ENCODE data around the gene CCDC197.

CCDC197 gene

DNA sequence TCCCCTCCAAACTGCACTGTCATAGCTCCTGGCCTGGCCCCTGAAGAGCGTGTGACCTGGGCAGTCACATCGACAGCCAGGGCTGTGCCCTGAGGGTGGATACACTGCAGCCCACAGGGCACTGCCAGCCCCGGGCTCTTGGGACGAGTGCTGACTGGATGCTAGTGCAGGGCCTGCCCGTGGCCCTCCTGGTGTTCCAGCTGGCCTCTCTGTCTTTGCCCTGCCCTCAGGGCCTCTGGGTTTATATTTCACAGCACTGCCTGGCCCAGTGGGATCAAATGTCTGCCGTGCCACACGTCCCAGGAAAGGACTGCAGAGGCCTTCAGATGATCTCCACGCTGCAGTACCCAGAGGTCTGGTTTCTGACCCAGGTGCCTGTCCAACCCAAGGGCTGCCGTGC is 10.1 kb upstream of the CCDC197 start:
- ChIA-PET POLR2A (no interaction called here), CTCF (interaction anchor here (4.9 to 5.2 kb wide), 2 partner anchors 13 to 47 kb away, joined by 27 read pairs; no protein-coding TSS in a partner anchor)
- H3K36me3 ChIP-seq (ENCODE audit: control insufficient read depth in 2 of 2, insufficient read depth in 1 of 2, low read length in 2 of 2), result no peaks in the 10 kb centered on the region
- H3K4me3 ChIP-seq (ENCODE audit: low read depth, low read length), result no peak overlapping the region
- H3K27ac ChIP-seq (ENCODE audit: extremely low read depth, low read depth, low read length), result no peak overlapping the region
- TF ChIP-seq ZNF544 (tag by site-specific recombination; IDR thresholded peaks at IDR 0.05) (no peak), ZIC2 (tag by site-specific recombination; IDR thresholded peaks at IDR 0.05) (0 out of 2 replicates have a peak, but pooled peaks have one; percentile 16)
- TF ChIP-seq, protein P1, sequence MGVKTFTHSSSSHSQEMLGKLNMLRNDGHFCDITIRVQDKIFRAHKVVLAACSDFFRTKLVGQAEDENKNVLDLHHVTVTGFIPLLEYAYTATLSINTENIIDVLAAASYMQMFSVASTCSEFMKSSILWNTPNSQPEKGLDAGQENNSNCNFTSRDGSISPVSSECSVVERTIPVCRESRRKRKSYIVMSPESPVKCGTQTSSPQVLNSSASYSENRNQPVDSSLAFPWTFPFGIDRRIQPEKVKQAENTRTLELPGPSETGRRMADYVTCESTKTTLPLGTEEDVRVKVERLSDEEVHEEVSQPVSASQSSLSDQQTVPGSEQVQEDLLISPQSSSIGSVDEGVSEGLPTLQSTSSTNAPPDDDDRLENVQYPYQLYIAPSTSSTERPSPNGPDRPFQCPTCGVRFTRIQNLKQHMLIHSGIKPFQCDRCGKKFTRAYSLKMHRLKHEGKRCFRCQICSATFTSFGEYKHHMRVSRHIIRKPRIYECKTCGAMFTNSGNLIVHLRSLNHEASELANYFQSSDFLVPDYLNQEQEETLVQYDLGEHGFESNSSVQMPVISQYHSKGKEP (tag by site-specific recombination; IDR thresholded peaks at IDR 0.05), result no peak
- no peaks in the 10 kb centered on the region for H3K9me3 ChIP-seq (ENCODE audit: control insufficient read depth, insufficient read depth, low read depth, low read length)
- no peaks in the 10 kb centered on the region for H3K4me1 ChIP-seq (ENCODE audit: control insufficient read depth, insufficient read depth, low read length)

DNA sequence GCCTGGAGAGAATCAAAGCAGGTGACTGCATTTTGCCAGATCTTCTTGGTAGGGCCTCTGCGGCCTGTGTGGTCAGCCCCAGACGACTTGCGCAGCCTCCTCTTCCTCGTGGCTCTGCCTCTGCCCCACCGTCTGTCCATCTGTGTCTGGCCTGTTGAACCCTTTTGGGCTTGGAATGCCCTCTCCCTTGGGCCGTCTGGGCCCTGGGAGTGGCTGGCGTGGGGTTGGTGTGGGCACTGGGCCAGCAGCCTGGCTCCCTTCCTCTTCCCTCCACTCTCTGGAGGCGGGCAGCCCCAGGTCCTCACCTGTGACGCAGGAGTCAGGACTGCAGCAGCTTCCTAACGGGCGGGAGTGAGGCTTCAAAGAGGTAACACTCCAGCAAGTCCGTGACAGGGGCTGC is 9.7 kb upstream of the CCDC197 start:
- Histone ChIP-seq H3K9me3 (ENCODE audit: control insufficient read depth, insufficient read depth, low read depth, low read length) (no peaks in the 10 kb centered on the region), H3K36me3 (ENCODE audit: control insufficient read depth in 2 of 2, insufficient read depth in 1 of 2, low read length in 2 of 2) (no peaks in the 10 kb centered on the region), H3K4me1 (ENCODE audit: control insufficient read depth, insufficient read depth, low read length) (no peaks in the 10 kb centered on the region), H3K4me3 (ENCODE audit: low read depth, low read length) (no peak overlapping the region), H3K27ac (ENCODE audit: extremely low read depth, low read depth, low read length) (no peak overlapping the region)
- ChIA-PET CTCF (no interaction called here), POLR2A (no interaction called here)
- TF ChIP-seq, protein P2, sequence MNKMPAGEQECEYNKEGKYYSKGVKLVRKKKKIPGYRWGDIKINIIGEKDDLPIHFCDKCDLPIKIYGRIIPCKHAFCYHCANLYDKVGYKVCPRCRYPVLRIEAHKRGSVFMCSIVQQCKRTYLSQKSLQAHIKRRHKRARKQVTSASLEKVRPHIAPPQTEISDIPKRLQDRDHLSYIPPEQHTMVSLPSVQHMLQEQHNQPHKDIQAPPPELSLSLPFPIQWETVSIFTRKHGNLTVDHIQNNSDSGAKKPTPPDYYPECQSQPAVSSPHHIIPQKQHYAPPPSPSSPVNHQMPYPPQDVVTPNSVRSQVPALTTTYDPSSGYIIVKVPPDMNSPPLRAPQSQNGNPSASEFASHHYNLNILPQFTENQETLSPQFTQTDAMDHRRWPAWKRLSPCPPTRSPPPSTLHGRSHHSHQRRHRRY (tag by site-specific recombination; IDR thresholded peaks at IDR 0.05), result no peak

DNA sequence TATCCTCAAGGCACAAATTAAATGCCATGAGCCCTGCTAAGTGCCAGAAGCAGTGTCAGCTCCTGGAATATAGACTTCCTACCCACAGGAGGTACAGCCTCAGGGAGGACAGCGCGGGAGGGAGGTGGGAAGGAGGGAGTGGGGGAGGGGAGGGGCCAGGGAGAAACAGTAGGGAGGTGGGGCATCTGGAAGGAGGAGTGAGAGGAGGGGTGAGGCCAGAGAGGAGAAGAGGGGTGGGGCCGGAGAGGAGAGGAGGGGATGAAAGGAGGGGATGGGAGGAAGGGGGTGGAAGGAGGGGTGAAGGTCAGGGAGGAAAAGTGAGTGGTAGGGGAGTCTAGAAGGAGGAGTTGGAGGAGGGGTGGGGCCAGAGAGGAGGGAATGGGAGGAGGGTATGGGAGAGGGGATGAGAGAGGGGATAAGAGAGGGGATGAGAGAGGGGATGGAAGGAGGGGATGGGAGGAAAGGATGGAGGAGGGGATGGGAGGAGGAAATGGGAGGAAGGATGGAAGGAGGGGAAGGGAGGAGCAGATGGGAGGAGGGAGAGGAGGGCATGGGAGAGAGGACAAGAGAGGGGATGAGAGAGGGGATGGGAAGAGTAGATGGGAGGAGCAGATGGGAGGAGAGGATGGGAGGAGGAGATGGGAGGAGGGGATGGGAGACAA is 9.2 kb upstream of the CCDC197 start:
- no peaks in the 10 kb centered on the region for H3K36me3 ChIP-seq (ENCODE audit: control insufficient read depth in 2 of 2, insufficient read depth in 1 of 2, low read length in 2 of 2)
- POLR2A ChIA-PET, result no interaction called here
- no peak overlapping the region for H3K27ac ChIP-seq (ENCODE audit: extremely low read depth, low read depth, low read length)
- no peaks in the 10 kb centered on the region for H3K4me1 ChIP-seq (ENCODE audit: control insufficient read depth, insufficient read depth, low read length)
- no peak overlapping the region for H3K4me3 ChIP-seq (ENCODE audit: low read depth, low read length)
- H3K9me3 ChIP-seq (ENCODE audit: control insufficient read depth, insufficient read depth, low read depth, low read length), result no peaks in the 10 kb centered on the region
- CTCF ChIA-PET, result no interaction called here
- no peak for TF ChIP-seq ZNF677 (tag by site-specific recombination; IDR thresholded peaks at IDR 0.05)
- TF ChIP-seq ZNF701 (tag by site-specific recombination; IDR thresholded peaks at IDR 0.05), result no peak
- TF ChIP-seq FEZF1 (tag by site-specific recombination; IDR thresholded peaks at IDR 0.05), result no peak
- TF ChIP-seq ZBTB48 (tag by site-specific recombination; IDR thresholded peaks at IDR 0.05), result no peak
- TF ChIP-seq ZNF146 (tag by site-specific recombination; IDR thresholded peaks at IDR 0.05), result no peak
- TF ChIP-seq ZNF473 (tag by site-specific recombination; IDR thresholded peaks at IDR 0.05), result no peak
- TF ChIP-seq SCRT1 (tag by site-specific recombination; IDR thresholded peaks at IDR 0.05; ENCODE audit: borderline replicate concordance), result no peak
- no peak for TF ChIP-seq ZNF555 (tag by site-specific recombination; conservative IDR thresholded peaks at IDR 0.05)
- TF ChIP-seq, protein P3, sequence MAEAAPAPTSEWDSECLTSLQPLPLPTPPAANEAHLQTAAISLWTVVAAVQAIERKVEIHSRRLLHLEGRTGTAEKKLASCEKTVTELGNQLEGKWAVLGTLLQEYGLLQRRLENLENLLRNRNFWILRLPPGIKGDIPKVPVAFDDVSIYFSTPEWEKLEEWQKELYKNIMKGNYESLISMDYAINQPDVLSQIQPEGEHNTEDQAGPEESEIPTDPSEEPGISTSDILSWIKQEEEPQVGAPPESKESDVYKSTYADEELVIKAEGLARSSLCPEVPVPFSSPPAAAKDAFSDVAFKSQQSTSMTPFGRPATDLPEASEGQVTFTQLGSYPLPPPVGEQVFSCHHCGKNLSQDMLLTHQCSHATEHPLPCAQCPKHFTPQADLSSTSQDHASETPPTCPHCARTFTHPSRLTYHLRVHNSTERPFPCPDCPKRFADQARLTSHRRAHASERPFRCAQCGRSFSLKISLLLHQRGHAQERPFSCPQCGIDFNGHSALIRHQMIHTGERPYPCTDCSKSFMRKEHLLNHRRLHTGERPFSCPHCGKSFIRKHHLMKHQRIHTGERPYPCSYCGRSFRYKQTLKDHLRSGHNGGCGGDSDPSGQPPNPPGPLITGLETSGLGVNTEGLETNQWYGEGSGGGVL (tag by site-specific recombination; IDR thresholded peaks at IDR 0.05), result peak; percentile 66; the same call in 1 of the 2 replicates
- TF ChIP-seq, protein P4, sequence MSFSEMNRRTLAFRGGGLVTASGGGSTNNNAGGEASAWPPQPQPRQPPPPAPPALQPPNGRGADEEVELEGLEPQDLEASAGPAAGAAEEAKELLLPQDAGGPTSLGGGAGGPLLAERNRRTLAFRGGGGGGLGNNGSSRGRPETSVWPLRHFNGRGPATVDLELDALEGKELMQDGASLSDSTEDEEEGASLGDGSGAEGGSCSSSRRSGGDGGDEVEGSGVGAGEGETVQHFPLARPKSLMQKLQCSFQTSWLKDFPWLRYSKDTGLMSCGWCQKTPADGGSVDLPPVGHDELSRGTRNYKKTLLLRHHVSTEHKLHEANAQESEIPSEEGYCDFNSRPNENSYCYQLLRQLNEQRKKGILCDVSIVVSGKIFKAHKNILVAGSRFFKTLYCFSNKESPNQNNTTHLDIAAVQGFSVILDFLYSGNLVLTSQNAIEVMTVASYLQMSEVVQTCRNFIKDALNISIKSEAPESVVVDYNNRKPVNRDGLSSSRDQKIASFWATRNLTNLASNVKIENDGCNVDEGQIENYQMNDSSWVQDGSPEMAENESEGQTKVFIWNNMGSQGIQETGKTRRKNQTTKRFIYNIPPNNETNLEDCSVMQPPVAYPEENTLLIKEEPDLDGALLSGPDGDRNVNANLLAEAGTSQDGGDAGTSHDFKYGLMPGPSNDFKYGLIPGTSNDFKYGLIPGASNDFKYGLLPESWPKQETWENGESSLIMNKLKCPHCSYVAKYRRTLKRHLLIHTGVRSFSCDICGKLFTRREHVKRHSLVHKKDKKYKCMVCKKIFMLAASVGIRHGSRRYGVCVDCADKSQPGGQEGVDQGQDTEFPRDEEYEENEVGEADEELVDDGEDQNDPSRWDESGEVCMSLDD (tag by site-specific recombination; IDR thresholded peaks at IDR 0.05), result no peak
- TF ChIP-seq SP3 (tag by site-specific recombination; IDR thresholded peaks at IDR 0.05), result peak; percentile 29; the same call in 1 of the 2 replicates
- no peak for TF ChIP-seq ZNF548 (tag by site-specific recombination; IDR thresholded peaks at IDR 0.05)
- TF ChIP-seq ZNF391 (tag by site-specific recombination; IDR thresholded peaks at IDR 0.05; ENCODE audit: borderline replicate concordance, low read depth), result no peak
- TF ChIP-seq, protein P5, sequence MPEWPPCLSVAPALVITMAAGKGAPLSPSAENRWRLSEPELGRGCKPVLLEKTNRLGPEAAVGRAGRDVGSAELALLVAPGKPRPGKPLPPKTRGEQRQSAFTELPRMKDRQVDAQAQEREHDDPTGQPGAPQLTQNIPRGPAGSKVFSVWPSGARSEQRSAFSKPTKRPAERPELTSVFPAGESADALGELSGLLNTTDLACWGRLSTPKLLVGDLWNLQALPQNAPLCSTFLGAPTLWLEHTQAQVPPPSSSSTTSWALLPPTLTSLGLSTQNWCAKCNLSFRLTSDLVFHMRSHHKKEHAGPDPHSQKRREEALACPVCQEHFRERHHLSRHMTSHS (tag by site-specific recombination; IDR thresholded peaks at IDR 0.05), result no peak
- TF ChIP-seq ZNF433 (tag by site-specific recombination; IDR thresholded peaks at IDR 0.05; ENCODE audit: low read depth), result no peak
- TF ChIP-seq ZNF350 (tag by site-specific recombination; IDR thresholded peaks at IDR 0.05), result no peak
- 0 out of 2 replicates have a peak, but pooled peaks have one; percentile 25 for TF ChIP-seq ZNF155 (tag by site-specific recombination; IDR thresholded peaks at IDR 0.05)
